Vagina (tissue), 2 donors: ENCODE results near the gene FOLR3.

ENCODE experiments used
- CTCF ChIP-seq, 3 experiments: fragments of 450-650 bp in 2 of 3; fragments of 200-600 bp in 1 of 3; sonication (generic) in 1 of 3; IDR thresholded peaks; one replicate each; pipeline ENCODE4 v1.5.1; 2017 to 2019; ENCODE audit warnings: antibody characterized with exemption in 3 of 3, mild to moderate bottlenecking in 2 of 3, moderate library complexity in 2 of 3
- POLR2A ChIP-seq, 2 donors: fragments of 450-650 bp; IDR thresholded peaks; one replicate each; pipeline ENCODE4 v1.6.1; 2017; ENCODE audit warnings: antibody characterized with exemption in 2 of 2, mild to moderate bottlenecking in 2 of 2, moderate library complexity in 2 of 2

- TF ChIP-seq CTCF (IDR thresholded peaks at IDR 0.05) (no peak), POLR2A (IDR thresholded peaks at IDR 0.05) (no peak)
These were observed 7.6 kb upstream of the FOLR3 start for GRCh38 chr11:72127923-72128322.
